OCI-M2 (cell line): ENCODE measurements around the gene IKBIP.
A peak's percentile ranks its signal among the peaks of the same experiment; 100 is the strongest.
"Not testable (repeated sequence)": the region's sequence is repeated elsewhere in the genome, so short reads cannot be mapped to it uniquely, and the experiment has no call there.

Experiments
- DNase-seq: peaks from one replicate; lab custom pipeline; 2025; ENCODE audit not compliant: unreplicated experiment; lab: John Stamatoyannopoulos, UW

IKBIP gene, protein sequence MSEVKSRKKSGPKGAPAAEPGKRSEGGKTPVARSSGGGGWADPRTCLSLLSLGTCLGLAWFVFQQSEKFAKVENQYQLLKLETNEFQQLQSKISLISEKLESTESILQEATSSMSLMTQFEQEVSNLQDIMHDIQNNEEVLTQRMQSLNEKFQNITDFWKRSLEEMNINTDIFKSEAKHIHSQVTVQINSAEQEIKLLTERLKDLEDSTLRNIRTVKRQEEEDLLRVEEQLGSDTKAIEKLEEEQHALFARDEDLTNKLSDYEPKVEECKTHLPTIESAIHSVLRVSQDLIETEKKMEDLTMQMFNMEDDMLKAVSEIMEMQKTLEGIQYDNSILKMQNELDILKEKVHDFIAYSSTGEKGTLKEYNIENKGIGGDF

GRCh38 chr12:98644712-98645571, at the start of gene IKBIP, which contains the start of gene APAF1:
Gene IKBIP, minus strand, starts transcription at chr12:98644788. Its CDS starts 87 bp downstream, at chr12:98644701.
Gene APAF1, plus strand, starts transcription at chr12:98645290. Its CDS starts 3,070 bp downstream, at chr12:98648360.
- DNase-seq, result peak; percentile 54

- no peak for DNase-seq
Measured at GRCh38 chr12:98691351-98691750, 46.8 kb upstream of the IKBIP start.

DNA sequence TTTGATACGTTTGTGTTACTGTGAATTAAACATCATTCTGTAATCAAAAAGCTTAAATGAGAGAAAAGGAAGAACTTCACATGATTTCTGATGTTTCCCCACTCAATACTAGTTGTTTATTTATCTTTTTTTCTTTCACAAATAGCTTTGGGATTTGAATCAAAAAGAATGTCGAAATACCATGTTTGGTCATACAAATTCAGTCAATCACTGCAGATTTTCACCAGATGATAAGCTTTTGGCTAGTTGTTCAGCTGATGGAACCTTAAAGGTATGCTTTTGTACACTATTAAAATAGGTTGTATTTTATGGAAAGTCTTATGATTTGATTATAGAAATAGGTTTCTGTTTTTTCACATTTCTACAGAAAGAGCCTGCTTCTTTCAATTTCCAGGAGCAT, 42.0 kb upstream of the IKBIP start:
- DNase-seq, result no peak

- DNase-seq, result no peak
Measured at GRCh38 chr12:98684199-98684598, 39.6 kb upstream of the IKBIP start.

GRCh38 chr12:98679611-98680005, 35.0 kb upstream of the IKBIP start:
- DNase-seq, result no peak

- DNase-seq, result no peak
Measured at GRCh38 chr12:98678946-98679610, 34.5 kb upstream of the IKBIP start.

GRCh38 chr12:98678236-98678945, 33.8 kb upstream of the IKBIP start:
- no peak for DNase-seq

GRCh38 chr12:98674841-98675240, 30.3 kb upstream of the IKBIP start:
- DNase-seq, result no peak

DNA sequence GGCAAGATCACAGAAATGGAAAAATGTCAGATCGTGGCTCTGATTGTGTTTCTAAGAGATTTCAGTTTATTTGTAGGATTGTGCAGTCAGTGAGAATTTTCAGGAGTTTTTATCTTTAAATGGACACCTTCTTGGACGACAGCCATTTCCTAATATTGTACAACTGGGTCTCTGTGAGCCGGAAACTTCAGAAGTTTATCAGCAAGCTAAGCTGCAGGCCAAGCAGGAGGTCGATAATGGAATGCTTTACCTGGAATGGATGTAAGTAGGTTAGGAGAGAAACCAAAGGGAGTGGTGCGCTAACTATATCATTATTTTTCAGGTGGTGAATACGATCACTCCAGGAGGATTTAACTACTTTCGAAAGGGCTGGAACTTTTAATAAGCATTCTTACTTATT, 26.9 kb upstream of the IKBIP start:
- no peak for DNase-seq

DNA sequence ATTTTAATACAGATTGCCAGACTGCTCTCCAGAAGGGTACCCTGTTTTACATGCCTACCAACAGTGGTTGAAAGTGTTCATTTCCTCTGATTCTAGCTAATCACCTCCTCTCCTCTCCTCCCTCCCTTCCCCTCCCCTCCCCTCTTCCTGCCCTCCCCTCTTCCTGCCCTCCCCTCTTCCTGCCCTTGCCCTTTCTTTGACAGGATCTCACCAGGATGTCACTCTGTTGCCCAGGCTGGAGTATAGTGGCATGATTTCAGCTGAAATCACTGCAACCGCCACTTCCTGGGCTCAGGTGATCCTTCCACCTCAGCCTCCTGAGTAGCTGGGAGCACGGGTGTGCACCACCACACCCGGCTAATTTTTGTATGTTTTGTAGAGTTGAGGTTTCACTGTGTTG, 25.2 kb upstream of the IKBIP start:
- no peak for DNase-seq

- DNase-seq, result no peak
Measured at GRCh38 chr12:98660521-98660920, 15.9 kb upstream of the IKBIP start.

DNA sequence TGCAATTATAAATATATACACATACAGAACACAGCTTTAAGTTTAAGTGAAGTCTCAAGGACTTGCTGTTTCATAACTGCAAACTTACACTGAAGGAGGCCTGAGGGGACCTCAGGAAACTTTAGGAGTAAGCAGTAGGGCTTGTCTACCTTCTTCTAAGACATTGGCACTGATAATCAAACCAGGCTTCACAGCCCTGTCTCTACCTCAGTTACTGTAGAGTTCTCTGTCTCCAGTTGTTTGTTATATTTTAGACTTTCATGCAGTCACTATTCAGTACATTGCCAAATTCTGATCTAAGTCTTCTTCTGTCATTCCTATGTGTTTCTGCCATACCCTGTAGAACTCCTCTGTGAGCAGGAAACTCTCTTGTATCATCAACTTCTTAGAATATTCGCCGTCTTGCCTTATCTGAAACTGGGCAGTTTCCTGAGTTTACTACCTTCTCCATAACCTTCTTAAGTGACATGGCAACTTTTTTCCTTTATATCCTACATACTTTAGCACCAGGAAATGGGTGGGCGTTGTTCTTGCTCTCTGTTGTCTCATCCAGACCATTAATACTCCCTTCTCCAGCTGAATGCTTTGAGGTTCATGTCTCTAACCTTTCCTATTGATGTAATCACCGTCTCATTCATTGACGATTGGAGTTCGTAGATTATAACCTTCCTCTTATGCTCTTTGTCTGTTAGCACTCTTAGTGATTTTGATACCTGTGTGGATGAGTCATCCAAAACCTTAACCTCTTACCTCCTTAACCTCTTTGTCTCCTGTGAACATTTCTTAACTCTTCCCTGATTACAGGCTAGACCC, 11.9 kb upstream of the IKBIP start:
- DNase-seq, result no peak

GRCh38 chr12:98653866-98654493, 9.4 kb upstream of the IKBIP start:
- DNase-seq, result no peak

GRCh38 chr12:98651328-98651727, 6.7 kb upstream of the IKBIP start:
- no peak for DNase-seq

GRCh38 chr12:98646294-98647090, 1.9 kb upstream of the IKBIP start:
- no peak for DNase-seq

- no peak for DNase-seq
Measured at GRCh38 chr12:98645572-98646067, 1.0 kb upstream of the IKBIP start.

DNA sequence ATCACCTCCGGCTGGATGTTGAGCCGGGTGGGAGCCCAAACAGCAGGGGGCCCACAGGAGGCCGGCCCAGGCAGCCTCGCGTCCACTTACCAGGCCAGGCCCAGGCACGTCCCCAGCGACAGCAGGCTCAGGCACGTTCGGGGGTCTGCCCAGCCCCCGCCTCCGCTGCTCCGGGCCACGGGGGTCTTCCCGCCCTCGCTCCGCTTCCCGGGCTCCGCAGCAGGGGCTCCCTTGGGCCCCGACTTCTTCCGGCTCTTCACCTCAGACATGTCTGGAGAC, 216 bp downstream of the IKBIP start:
- DNase-seq, result no peak

DNA sequence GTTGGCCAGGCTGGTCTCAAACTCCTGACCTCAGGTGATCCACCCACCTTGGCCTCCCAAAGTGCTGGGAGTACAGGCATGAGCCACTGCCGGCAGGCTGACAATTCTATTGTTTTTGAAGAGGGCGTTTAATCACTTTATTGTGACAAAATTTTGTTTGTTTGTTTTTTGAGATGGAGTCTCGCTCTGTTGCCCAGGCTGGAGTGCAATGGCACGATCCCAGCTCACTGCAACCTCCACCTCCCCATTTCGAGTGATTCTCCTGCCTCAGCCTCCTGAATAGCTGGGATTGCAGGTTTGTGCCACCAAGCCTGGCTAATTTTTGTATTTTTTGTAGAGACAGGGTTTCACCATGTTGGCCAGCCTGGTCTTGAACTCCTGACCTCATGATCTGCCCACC, 1.8 kb downstream of the IKBIP start:
- not testable (repeated sequence) for DNase-seq

- DNase-seq, result no peak
Measured at GRCh38 chr12:98639491-98639890, 5.1 kb downstream of the IKBIP start.
